GM10847 (cell line): ENCODE data around the gene DOP1B.

Experiments used
- POLR2A ChIP-seq: IDR thresholded peaks from 2 replicates; pipeline ENCODE4 v1.6.1; 2011; ENCODE audit not compliant: insufficient read length; ENCODE audit errors: extremely low read depth

Gene DOP1B

GRCh38 chr21:36188081-36188681, 31.6 kb downstream of the DOP1B start:
- TF ChIP-seq POLR2A: no peak

- no peak for TF ChIP-seq POLR2A
Observed at GRCh38 chr21:36188937-36189336, 32.3 kb downstream of the DOP1B start.

DNA sequence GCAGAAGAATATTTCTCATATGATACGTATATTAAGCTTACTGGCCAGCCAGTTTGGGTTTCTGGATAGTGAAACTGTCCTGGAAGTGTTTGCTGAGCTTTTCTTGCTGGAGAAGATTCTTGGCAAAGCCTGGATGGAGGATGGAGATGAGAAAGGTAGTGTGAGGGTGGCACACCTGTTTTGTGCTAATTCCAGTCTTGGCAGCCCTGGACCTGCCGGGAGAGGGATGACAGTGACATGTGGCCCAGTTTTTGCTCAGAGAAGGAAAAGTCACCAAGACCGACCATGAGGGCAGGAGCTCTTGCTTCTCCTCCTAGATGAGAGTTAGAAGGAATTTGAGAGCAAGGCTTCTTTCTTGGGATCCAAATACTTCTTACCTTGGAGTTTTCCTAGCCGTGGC, 34.1 kb downstream of the DOP1B start:
- no peak for TF ChIP-seq POLR2A

GRCh38 chr21:36193200-36193599, 36.6 kb downstream of the DOP1B start:
- no peak for TF ChIP-seq POLR2A

DNA sequence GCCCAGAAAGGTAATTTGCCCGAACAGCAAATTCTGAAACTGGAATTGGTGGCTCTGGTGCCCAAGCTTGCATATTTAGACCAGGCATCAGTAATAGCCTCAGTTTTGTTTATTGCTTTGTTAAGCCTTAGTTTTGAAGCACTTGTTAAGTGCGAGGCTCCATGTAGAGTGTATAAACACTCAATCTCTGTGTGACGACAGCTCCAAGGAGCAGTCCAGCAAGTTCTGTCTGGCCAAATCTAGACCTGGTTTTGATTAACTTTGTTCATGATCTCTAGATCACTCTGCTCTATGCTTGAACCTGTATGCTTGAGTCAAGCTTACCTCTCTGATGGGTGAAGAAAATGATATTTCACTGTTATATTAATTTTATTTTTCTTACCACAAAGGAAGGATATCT, 37.4 kb downstream of the DOP1B start:
- TF ChIP-seq POLR2A: no peak

DNA sequence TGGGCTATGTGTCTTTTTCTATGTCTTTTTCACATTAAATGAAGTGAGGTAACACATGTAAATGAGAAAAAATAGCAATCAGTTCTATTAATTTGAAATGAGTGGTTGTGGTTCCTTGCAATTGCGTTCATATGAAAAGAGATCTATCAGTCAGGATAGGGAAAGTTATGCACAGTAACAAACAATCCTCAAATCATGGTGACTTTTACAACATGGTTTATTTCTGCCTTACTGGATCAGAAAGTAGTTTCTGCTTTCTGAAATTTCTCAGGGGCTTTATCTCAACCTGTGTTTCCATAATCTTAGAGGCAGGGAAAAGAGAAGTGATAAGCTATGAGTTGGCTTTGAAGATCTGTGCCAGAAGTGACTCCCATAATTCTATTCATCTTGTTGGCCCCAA, 39.0 kb downstream of the DOP1B start:
- no peak for TF ChIP-seq POLR2A

GRCh38 chr21:36199021-36199420, 42.4 kb downstream of the DOP1B start:
- TF ChIP-seq POLR2A: no peak

GRCh38 chr21:36200081-36200561, 43.5 kb downstream of the DOP1B start:
- TF ChIP-seq POLR2A: no peak

GRCh38 chr21:36202726-36203602, 46.3 kb downstream of the DOP1B start:
- TF ChIP-seq POLR2A: no peak

- TF ChIP-seq POLR2A: no peak
Observed at GRCh38 chr21:36203603-36203889, 46.9 kb downstream of the DOP1B start.

- no peak for TF ChIP-seq POLR2A
Observed at GRCh38 chr21:36204980-36205379, 48.4 kb downstream of the DOP1B start.

GRCh38 chr21:36205962-36206361, 49.3 kb downstream of the DOP1B start:
- no peak for TF ChIP-seq POLR2A
